Measurements from ENCODE around the gene EIF4G3.
"Not testable (repeated sequence)": the region's sequence is repeated elsewhere in the genome, so short reads cannot be mapped to it uniquely, and the experiment has no call there.

EIF4G3 gene

DNA sequence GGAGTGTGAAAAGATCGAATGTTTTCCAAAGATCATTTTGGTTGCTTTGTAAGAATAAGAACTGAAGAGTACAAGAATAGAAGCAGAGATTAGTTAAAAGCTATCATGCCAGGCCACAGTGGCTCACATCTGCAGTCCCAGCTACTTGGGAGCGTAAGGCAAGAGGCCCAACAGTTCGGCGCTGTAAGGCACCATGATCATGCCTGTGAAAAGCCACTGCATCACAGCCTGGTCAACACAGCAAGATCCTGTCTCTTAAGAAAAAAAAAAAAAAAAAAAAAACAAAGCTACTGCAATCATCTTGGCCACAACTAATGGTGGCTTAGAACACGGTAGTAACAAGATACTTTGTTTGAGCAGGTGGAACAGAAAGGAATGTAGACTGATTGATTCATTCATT lies 116.2 kb downstream of the EIF4G3 start:
- DNase-seq: no peak

DNA sequence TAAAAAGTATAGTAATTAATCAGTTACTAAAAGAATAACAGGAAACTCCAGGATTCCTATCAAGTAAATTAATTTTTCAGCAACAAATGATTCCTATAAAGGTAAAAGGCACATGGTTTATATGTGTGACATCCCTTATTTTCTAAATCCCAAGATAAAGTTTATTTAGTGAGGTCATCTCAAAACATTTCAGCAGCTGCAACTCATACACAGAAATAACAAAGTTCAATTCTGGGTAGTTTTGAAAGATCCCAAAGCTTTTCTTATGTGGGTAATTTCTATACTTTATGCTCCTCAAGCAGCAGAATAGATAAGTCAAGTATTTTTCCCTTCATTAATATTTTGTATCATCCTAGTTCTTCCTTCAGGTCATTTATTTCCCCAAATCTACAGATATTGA lies 117.7 kb downstream of the EIF4G3 start:
- DNase-seq: no peak

DNA sequence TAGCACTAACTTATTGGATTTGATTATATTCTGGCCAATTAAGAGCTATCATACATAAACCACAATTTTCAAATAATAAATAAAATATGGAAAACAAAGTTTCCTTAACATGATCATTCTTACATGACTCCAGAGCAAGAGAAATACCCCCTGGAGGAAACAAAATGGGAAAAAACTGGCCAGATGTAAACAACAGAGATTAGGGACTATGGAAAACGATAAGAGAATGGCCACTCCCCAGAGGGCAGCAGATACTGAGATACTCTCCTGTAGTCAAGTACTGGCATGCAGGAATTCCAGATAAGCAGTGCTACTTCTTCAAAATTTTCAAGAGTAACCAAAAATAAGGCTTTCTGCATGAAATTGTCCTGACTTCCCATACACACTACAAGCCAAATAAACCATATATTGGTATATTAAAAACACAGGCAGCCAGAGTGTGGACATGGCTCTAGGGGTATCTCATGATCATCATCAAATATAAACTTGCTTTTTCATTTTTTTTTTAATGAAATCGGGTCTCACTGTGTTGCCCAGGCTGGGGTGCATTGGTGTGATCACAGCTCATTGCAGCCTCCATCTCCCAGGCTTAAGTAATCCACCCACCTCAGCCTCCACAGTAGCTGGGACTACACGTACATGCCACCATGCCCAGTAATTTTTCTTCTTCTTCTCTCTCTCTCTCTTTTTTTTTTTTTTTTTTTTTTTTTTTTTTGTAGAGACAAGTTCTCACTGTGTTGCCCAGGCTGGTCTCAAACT lies 118.5 kb downstream of the EIF4G3 start:
- DNase-seq: no peak

DNA sequence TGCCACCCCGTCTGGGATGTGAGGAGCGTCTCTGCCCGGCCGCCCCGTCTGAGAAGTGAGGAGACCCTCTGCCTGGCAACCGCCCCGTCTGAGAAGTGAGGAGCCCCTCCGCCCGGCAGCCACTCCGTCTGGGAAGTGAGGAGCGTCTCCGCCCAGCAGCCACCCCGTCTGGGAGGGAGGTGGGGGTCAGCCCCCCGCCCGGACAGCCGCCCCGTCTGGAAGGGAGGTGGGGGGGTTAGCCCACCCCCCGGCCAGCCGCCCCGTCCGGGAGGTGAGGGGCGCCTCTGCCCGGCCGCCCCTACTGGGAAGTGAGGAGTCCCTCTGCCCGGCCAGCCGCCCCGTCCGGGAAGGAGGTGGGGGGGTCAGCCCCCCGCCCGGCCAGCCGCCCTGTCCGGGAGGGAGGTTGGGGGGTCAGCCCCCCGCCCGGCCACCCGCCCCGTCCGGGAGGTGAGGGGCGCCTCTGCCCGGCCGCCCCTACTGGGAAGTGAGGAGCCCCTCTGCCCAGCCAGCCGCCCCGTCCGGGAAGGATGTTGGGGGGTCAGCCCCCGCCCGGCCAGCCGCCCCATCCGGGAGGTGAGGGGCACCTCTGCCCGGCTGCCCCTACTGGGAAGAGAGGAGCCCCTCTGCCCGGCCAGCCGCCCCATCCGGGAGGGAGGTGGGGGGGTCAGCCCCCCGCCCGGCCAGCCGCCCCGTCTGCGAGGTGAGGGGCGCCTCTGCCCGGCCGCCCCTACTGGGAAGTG lies 123.3 kb downstream of the EIF4G3 start:
- DNase-seq: not testable (repeated sequence)

DNA sequence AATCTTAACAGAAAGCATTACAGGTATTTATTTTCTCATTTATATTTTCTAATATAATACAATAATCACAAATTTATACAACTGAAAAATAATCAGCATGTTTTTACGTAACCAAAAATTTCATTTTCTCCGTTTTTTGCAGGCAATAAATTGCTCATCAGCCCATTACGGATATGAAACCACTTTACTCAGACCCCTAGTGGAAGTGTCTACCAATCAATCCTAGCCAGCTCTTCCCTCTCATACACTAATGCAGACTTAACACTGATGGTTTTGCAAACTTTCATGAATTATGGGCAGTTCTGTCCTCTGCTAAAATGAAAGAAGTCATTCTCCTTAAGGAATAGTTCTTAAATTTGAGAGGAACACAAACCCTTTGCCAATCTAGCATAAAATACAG lies 124.7 kb downstream of the EIF4G3 start:
- no peak for DNase-seq

DNA sequence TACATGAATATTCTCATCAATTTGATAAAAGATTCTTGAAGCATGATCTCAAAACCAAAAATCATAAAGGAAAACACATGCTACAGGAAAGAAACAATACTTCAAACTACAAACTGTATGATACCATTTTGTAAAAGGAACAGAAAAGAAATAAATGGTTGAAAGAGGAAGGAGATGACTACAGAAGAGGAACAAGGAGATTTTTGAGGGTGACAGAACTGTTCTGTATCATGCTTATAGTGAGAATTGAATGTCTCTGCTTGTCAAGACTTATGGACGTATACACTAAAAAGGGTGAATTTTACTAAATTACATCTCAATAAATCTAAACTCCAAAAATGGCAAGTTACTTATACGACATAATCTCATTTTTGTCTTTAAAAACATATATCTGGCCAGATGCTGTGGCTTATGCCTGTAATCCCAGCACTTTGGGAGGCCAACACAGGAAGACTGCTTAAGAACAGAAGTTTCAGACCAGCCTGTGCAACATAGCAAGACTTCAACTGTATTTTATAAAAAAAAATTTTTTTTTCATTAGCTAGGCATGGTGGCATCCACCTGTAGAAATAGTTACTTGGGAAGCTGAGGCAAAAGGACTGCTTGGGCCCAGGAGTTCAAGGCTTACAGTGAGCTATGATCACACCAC lies 125.4 kb downstream of the EIF4G3 start:
- DNase-seq: no peak

DNA sequence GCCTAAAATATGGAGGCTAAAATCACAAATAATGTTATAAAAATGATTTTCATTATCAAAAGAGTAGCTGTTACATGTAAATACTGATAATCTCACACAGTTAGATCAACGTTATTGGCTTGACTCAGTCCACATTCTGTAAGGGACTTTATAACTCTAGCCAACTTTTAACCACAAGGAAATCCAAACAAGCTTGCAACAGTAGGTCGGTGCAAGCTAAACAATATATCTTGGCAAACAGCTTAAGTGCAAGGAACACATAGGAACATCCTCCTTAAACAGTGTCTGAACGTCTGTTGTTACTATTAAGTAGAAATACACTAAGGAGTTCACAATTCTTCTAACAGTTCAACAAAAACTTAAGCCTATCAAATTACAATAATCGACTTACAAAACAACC lies 126.7 kb downstream of the EIF4G3 start:
- no peak for DNase-seq

DNA sequence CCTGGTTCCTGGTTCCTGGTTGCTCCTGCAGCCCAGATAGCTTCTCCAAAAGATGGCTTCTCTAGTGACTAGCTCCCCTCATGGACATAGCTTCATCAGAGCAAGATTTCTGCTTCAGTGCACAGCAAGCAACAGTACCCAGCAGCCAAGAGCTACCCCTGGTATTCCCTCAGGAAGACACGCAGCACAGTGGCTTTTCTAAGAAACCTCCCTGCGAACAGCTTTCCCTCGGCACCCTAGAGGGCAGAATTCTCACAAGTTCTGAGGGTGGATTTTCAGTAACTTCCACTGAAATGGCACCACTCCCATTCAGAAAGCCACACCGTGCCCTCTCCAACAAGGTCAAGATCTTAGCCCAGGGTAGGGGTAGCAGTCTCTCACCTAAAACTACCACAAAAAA lies 128.2 kb downstream of the EIF4G3 start:
- DNase-seq: no peak

DNA sequence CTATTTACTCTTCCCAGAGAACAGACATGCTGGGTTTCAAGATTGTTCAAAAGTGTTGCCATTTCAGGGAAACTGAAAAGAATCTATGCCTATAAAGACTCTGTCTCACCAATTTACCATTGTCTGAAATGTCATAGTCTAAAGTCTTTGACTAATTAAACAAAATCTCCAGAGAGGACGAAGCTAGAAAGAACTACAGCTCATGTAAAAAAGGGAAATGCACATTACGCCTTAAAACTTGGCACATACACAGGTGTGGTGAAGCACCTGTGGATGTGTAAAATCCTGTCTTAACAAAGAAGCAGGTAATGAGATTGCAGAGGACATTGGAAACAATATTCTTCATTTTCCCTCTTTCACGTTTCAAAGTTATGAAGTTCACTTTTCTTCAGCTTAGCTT lies 130.6 kb downstream of the EIF4G3 start:
- DNase-seq: no peak

DNA sequence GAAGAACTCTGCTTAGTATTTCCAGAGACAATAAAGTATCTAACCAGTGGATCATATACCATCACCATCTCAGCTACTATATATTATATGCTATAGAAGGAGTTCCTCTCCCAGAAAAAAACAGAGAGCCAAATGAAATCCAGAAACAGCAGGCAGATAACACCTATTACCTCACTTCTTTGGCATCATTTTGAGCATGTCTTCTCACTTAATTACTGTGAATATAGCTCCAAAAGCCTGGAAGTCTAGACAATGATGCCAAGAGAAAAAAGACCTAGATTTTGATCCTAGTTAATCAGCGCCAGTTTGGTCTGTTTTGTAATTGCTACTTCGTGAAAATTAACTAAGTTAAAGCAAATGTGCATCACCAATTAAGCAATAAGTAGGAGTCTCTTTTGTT lies 131.3 kb downstream of the EIF4G3 start:
- DNase-seq: peak in 1 of 2 experiments; percentile 6

DNA sequence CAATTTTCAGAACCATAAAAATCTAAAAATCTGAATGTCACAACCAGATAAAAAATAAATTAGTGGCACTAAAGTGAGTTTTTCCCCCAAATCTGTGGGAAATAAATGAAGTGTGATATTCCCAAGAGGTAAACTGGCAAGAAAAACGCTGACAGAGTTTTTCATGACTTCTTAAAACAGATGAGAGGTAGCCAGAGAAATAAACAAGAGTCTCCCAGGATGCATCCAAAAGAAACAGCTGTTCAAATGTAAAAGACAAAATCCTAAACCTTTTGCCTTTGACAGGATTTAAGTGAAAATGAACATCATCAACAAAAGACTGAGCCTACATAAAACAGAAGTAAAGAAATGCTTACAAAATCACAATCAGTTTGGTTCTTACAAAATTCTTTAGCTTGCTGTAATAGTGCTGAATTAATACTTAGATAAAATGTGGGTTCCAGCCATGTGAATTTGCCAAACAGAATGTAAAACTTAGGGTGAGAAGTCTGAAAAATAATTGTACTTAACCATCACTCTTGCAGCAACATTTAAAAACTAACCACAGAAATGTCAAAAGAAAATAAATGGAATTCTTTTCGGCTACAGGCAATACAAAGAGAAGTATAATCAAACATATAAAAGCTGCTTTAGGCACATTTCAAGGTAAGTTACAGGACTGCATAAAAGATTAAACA lies 133.6 kb downstream of the EIF4G3 start:
- no peak for DNase-seq

DNA sequence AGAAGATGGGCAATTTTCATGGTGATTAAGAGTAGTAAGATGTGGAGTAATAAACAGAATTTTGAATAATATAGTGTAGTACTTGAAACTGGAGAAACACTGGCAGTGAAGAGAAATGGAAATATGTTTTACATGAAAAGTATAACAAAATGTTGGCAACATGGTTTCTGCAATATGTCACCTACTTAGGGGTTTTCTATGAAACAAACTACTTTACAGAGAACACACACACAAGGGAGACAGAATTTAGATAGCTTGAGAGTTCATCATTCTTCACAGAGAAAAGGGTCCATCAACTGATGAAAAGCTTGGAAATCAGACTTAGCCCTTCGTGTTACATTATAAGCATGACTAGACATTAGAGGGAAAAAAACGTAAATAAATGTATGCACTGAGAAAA lies 135.2 kb downstream of the EIF4G3 start:
- DNase-seq: no peak

DNA sequence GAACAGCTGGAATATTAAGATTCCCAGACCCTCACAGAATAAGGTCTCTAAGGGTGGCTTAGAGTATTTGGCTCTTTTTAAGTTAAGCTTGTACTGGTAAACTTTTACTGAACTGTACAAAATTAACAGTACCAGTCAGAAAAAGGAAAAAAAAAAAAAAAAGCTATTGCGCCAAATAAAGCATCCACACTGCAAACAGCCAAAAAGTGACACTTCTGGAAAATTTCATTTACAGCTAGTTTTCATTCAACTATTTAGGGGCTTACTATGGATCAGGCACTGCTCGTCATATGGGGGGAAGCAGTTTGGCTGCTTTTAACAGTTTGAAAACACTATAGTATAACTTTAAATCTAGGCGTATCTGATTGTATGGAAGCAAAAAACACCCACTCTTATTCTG lies 139.6 kb downstream of the EIF4G3 start:
- DNase-seq: no peak

DNA sequence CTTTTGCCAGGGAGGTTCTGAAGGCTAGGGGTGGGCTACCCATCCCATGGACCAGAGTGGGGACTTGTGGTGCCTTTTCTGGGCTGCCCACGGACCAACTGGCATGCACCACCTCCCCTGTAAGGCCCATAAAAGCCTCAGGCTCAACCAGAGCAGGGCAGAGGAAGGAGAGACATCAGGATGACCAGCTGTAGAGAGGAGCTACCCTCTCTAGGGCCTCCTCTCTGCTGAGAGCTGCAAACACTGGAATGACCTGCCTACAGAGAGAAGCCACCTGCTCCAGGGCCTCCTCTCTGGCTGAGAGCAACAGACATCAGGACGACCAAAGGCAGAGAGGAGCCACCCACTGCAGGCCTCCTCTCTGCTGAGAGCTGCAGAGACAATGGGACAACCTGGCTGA lies 140.9 kb downstream of the EIF4G3 start:
- no peak for DNase-seq

DNA sequence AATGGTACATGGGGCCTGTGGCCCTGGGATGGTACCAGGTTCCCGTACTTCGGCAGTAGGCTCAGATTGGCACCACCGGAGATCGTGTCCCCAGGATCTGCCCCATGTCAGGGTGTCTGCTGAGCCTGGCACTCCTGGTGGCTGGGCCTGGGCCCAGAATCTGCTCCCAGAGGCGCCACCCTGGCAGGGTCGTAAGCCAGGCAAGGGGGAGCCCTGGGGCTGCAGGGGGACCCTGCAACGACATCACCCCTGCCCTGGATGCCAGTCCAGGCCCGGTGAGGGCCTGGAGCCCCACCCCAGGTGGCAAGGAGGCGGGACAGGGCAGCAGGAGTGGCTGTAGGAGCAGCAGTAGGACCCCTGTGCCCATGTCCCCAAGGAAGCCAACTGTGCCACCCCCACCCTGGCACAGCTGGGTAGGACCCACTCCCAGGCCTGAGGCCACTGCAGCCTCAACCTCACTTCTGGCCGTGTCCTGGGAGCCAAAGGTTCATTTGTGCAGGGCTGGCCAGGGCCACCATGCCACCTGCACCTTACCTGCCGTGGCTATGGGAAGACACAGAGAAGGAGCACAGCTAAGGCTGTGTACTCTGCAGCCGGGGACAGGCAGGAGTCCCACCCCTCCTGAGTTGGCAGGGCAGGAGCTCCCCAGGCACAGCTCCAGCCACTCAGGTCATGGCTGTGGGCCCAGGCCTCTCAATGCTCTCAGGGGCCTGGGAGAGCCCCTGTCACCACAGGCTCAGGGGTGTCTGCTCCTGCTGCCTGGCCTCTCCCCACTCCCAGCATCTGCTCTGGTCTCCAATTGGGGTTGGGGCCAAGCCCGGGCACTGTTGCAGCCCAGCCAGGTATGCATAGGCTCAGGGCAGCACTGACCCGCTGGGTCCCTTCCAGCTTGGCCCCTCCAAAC lies 141.7 kb downstream of the EIF4G3 start:
- DNase-seq: no peak

DNA sequence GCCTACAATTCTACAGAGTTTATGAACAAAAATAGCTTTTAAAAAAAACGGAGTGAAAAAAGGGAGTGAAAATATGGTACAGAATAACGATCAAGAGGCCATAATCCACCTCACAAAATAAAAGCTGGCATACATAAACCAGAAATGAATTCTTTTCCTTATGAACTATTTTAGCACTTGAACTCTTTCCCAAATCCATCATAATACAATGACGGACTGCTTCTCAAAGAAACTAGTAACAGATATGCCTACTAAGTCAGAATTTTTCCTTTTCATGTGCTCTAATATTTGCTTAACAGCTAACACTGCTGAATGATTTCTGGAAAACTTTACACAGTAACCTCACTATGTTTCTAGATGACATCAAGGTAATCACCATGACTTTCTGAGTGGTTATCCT lies 144.0 kb downstream of the EIF4G3 start:
- DNase-seq: no peak

DNA sequence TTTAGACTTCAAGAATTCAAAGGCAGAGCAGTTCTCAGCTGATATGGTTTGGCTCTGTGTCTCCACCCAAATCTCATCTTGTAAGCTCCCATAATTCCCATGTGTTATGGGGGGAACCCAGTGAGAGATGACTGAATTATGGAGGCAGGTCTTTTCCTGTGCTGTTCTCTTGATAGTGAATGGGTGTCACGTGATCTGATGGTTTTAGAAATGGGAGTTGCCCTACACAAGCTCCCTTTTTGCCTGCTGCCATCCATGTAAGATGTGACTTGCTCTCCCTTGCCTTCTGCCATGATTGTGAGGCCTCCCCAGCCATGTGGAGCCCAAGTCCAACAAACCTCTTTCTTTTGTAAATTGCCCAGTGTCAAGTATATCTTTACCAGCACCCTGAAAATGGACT lies 146.5 kb downstream of the EIF4G3 start:
- DNase-seq: no peak

DNA sequence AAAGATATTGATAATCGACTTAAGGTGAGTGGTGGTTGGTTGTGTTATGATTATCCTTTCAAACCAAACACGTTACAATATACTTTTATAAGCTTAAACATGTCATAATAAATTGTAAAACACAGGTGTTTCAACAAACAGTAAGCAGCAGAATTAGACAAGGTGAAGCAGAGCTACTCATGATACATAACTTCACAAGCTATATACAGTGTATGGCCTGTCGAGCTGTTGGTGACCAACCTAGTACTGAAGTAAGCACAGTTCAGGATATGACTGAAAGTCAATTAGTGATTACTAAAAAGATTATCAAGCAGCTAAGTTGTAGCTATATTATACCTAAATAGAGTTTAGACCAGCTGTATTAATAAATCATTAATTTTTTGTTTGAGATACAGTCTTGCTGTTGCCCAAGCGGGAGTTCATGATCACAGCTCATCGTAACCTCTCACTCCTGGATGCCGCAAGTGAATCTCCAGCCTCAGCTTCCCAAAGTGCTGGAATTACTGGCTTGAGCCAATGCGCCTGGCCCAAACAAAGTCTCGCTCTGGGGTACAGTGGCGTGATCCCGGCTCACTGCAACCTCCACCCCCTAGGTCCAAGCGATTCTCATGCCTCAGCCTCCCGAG lies 148.1 kb downstream of the EIF4G3 start:
- no peak for DNase-seq

DNA sequence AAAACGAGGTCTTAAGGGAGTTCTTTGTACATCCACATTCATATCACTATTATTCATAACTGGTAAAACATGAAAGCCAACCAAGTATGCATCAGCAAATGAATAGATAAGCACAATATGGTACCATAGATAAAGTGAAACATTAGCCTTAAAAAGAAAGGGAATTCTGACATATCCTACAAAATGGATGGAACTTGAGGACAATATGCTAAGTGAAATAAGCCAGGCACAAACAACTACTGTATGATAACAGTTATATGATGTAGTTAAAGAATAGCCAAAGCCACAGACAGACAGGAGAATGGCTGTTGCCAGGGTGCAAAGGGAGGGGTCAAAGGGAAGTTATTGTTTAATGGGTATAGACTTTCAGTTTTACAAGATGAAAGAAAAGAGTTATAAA lies 148.9 kb downstream of the EIF4G3 start:
- no peak for DNase-seq

DNA sequence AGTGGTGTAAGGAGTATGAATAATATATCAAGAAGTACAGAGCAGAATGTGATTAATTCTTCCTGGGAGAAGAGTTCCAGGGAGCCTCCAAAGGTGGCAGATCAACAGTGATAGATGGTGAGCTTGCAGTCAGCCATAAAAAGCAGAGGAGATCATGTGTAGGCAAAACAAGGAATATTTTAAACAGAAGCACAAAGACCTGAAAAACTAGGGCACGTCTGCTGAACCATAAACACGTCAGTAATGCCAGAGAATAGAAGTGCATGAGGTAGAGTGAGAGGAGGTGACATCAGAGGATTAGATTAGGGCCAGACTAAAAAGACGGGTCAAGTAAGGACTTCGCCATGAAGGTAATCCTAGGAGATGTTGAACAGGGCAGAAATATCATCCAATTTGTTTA lies 151.8 kb downstream of the EIF4G3 start:
- DNase-seq: no peak

DNA sequence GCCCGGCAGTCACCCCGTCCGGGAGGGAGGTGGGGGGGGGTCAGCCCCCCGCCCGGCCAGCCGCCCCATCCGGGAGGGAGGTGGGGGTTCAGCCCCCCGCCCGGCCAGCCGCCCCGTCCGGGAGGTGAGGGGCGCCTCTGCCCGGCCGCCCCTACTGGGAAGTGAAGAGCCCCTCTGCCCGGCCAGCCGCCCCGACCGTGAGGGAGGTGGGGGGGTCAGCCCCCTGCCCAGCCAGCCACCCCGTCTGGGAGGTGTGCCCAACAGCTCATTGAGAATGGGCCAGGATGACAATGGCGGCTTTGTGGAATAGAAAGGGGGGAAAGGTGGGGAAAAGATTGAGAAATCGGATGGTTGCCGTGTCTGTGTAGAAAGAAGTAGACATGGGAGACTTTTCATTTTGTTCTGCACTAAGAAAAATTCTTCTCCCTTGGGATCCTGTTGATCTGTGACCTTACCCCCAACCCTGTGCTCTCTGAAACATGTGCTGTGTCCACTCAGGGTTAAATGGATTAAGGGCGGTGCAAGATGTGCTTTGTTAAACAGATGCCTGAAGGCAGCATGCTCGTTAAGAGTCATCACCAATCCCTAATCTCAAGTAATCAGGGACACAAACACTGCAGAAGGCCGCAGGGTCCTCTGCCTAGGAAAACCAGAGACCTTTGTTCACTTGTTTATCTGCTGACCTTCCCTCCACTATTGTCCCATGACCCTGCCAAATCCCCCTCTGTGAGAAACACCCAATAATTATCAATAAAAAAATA lies 152.4 kb downstream of the EIF4G3 start:
- DNase-seq: not testable (repeated sequence)

Data from cerebellar nuclear complex (tissue), 1 donor.